Liver (tissue), 9 donors: ENCODE measurements around the gene PPP3CA. TPM values are rescaled to one million over a fixed set of nuclear protein-coding genes. Genes with fewer than 3 reads are reported as not detected.

Source experiments
- DNase-seq: peaks from one replicate; pipeline ENCODE4 v3.0.0-alpha.2; 2017; ENCODE audit warnings: low spot score
- H3K27ac ChIP-seq, 2 donors: one replicate each; pipeline ENCODE4 v1.7.0; 2013; ENCODE audit warnings: inconsistent platforms in 2 of 2, low read length in 2 of 2, control low read depth in 1 of 2, low read depth in 1 of 2, mild to moderate bottlenecking in 1 of 2
- H3K27me3 ChIP-seq, 4 donors: one replicate each; pipeline versions ENCODE4 v1.6.1 to v1.7.0; 2013; ENCODE audit warnings: low read length in 3 of 4, inconsistent platforms in 1 of 4, mild to moderate bottlenecking in 1 of 4, moderate library complexity in 1 of 4; ENCODE audit not compliant: control insufficient read depth in 4 of 4, insufficient read depth in 4 of 4
- H3K36me3 ChIP-seq, 4 donors: one replicate each; pipeline versions ENCODE4 v1.6.1 to v1.7.0; 2013; ENCODE audit warnings: low read length in 3 of 4, mild to moderate bottlenecking in 3 of 4, low read depth in 1 of 4, moderate library complexity in 1 of 4; ENCODE audit not compliant: control insufficient read depth in 4 of 4, insufficient read depth in 3 of 4
- H3K4me1 ChIP-seq, 4 donors: one replicate each; pipeline versions ENCODE4 v1.6.1 to v1.7.0; 2013; ENCODE audit warnings: low read length in 3 of 4, mild to moderate bottlenecking in 3 of 4, moderate library complexity in 1 of 4; ENCODE audit not compliant: control insufficient read depth in 4 of 4, insufficient read depth in 4 of 4
- H3K4me3 ChIP-seq, 3 donors: one replicate each; pipeline versions ENCODE4 v1.6.1 to v1.7.0; 2013; ENCODE audit warnings: low read length in 3 of 3, control low read depth in 1 of 3, low read depth in 1 of 3, mild to moderate bottlenecking in 1 of 3
- H3K9ac ChIP-seq, 2 donors: one replicate each; pipeline ENCODE4 v1.7.0; 2013; ENCODE audit warnings: low read length in 2 of 2, mild to moderate bottlenecking in 2 of 2, moderate library complexity in 2 of 2, control low read depth in 1 of 2, low read depth in 1 of 2
- H3K9me3 ChIP-seq, 4 donors: one replicate each; pipeline versions ENCODE4 v1.6.1 to v1.7.0; 2013; ENCODE audit warnings: low read length in 3 of 4; ENCODE audit not compliant: control insufficient read depth in 4 of 4
- EGR1 ChIP-seq, 2 donors: IDR thresholded peaks; 2 replicates each; pipeline ENCODE4 v1.6.1; 2016 to 2018; ENCODE audit warnings: antibody characterized with exemption in 2 of 2, low read depth in 2 of 2
- FOXA1 ChIP-seq: IDR thresholded peaks from 2 replicates; pipeline ENCODE4 v1.6.1; 2016; ENCODE audit warnings: antibody characterized with exemption
- FOXA2 ChIP-seq: IDR thresholded peaks from 2 replicates; pipeline ENCODE4 v1.6.1; 2016; ENCODE audit warnings: antibody characterized with exemption
- GABPA ChIP-seq, 2 donors: IDR thresholded peaks in 1 of 2; conservative IDR thresholded peaks in 1 of 2; 2 replicates each; pipeline ENCODE4 v1.6.1; 2016; ENCODE audit warnings: antibody characterized with exemption in 2 of 2, mild to moderate bottlenecking in 1 of 2, moderate library complexity in 1 of 2
- HNF4A ChIP-seq, 2 donors: conservative IDR thresholded peaks; 2 replicates each; pipeline ENCODE4 v1.6.1; 2016; ENCODE audit warnings: antibody characterized with exemption in 2 of 2, mild to moderate bottlenecking in 2 of 2
- HNF4G ChIP-seq: IDR thresholded peaks from 2 replicates; pipeline ENCODE4 v1.6.1; 2016; ENCODE audit warnings: antibody characterized with exemption
- JUND ChIP-seq, 2 donors: IDR thresholded peaks; 2 replicates each; pipeline ENCODE4 v1.6.1; 2016; ENCODE audit warnings: antibody characterized with exemption in 2 of 2
- NR2F2 ChIP-seq: IDR thresholded peaks from 2 replicates; pipeline ENCODE4 v1.6.1; 2016; ENCODE audit warnings: antibody characterized with exemption
- RAD21 ChIP-seq, 2 donors: IDR thresholded peaks; 2 replicates each; pipeline ENCODE4 v1.6.1; 2016; ENCODE audit warnings: antibody characterized with exemption in 2 of 2, mild to moderate bottlenecking in 2 of 2
- RXRA ChIP-seq, 2 donors: IDR thresholded peaks; 2 replicates each; pipeline ENCODE4 v1.6.1; 2017 to 2018; ENCODE audit warnings: antibody characterized with exemption in 2 of 2, mild to moderate bottlenecking in 1 of 2
- SP1 ChIP-seq: IDR thresholded peaks from 2 replicates; pipeline ENCODE4 v1.6.1; 2018; ENCODE audit warnings: antibody characterized with exemption, mild to moderate bottlenecking
- TAF1 ChIP-seq: conservative IDR thresholded peaks from 2 replicates; pipeline ENCODE4 v1.6.1; 2016; ENCODE audit warnings: antibody characterized with exemption, mild to moderate bottlenecking
- YY1 ChIP-seq: IDR thresholded peaks from 2 replicates; pipeline ENCODE4 v1.6.1; 2016; ENCODE audit warnings: antibody characterized with exemption, mild to moderate bottlenecking
- WGBS: extraction: QIAGEN DNeasy Blood & Tissue Kit; methylation state at CpG from one replicate; pipeline ENCODE4 v1.1.7; 2013; 5-methylcytosine and 5-hydroxymethylcytosine counted together
- polyA plus RNA-seq, 2 donors: library from polyadenylated mRNA; stranded (reverse) in 1 of 2; unstranded in 1 of 2; fragments of 200-250 nt in 1 of 2; fragments of >200 nt in 1 of 2; fragmentation: Nextera tagmentation in 1 of 2; extraction: Ambion mirVana in 1 of 2; gene quantifications; one replicate each; pipeline versions ENCODE4 v1.2.1 to v1.2.3, GENCODE V29; 2013 to 2015
- total RNA-seq, 2 donors: library from RNA; depleted of rRNA; stranded (reverse); fragments of >200 nt; gene quantifications; one replicate each; pipeline ENCODE4 v1.2.3, GENCODE V29; 2014
- TF ChIP-seq, protein P1 (sequence below): fragments of 150-350 bp; IDR thresholded peaks from 2 replicates; pipeline ENCODE4 v1.5.1; 2017; ENCODE audit warnings: improper control_type of control experiment, low read depth, low read length; ENCODE audit not compliant: missing input control
- TF ChIP-seq, protein P2 (sequence below): IDR thresholded peaks from 2 replicates; pipeline ENCODE4 v1.6.1; 2016; ENCODE audit warnings: antibody characterized with exemption
- TF ChIP-seq, protein P3 (sequence below): IDR thresholded peaks from 2 replicates; pipeline ENCODE4 v1.6.1; 2016; ENCODE audit warnings: antibody characterized with exemption
- TF ChIP-seq, protein P4 (sequence below): IDR thresholded peaks from 2 replicates; pipeline ENCODE4 v1.6.1; 2016; ENCODE audit warnings: antibody characterized with exemption, mild to moderate bottlenecking
- TF ChIP-seq, protein P5 (sequence below): IDR thresholded peaks from 2 replicates; pipeline ENCODE4 v1.6.1; 2016; ENCODE audit warnings: antibody characterized with exemption
- donor health status: healthy.
- donor health status: healthy.
- donor health status: healthy.
- donor health status: healthy.
- donor health status: healthy.

PPP3CA gene
- total and polyA plus RNA-seq, 4 donors: 3.6 to 18.2 (median 14.2) TPM

DNA sequence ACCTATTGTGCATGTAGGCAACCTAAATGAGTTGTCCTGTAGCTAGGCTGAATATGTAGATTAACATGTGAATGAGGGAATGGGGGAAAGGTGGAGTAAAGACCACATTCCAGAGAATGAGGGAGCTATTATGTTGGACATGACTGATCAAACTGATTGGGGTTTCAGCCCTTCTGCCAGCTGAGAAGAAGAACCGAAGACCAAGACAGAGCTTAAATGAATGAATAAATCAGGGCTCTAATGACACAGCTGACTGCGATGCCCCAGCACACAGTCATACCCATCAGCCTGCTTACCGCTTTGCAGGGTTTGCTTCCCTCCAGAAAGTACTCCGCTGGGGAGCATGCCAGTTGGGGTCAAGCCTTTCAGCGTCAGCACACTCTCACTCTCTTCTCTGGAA lies 315.4 kb downstream of the PPP3CA start:
- no peaks in the 10 kb centered on the region for H3K9me3 ChIP-seq
- 77% methylated on average over 5 of the region's 5 CpGs for WGBS
- H3K27ac ChIP-seq: no peak overlapping the region
- no peak overlapping the region for H3K4me3 ChIP-seq
- no peaks in the 10 kb centered on the region for H3K4me1 ChIP-seq
- DNase-seq: no peak
- TF ChIP-seq, protein P1, sequence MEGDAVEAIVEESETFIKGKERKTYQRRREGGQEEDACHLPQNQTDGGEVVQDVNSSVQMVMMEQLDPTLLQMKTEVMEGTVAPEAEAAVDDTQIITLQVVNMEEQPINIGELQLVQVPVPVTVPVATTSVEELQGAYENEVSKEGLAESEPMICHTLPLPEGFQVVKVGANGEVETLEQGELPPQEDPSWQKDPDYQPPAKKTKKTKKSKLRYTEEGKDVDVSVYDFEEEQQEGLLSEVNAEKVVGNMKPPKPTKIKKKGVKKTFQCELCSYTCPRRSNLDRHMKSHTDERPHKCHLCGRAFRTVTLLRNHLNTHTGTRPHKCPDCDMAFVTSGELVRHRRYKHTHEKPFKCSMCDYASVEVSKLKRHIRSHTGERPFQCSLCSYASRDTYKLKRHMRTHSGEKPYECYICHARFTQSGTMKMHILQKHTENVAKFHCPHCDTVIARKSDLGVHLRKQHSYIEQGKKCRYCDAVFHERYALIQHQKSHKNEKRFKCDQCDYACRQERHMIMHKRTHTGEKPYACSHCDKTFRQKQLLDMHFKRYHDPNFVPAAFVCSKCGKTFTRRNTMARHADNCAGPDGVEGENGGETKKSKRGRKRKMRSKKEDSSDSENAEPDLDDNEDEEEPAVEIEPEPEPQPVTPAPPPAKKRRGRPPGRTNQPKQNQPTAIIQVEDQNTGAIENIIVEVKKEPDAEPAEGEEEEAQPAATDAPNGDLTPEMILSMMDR: no peak
- TF ChIP-seq SP1 (no peak), TAF1 (no peak), YY1 (no peak), RXRA (IDR thresholded peaks at IDR 0.05) (no peak), HNF4G (no peak), RAD21 (IDR thresholded peaks at IDR 0.05) (no peak), NR2F2 (no peak), FOXA1 (no peak), EGR1 (IDR thresholded peaks at IDR 0.05; ENCODE audit: low read depth in 2 of 2) (no peak), GABPA (IDR thresholded peaks at IDR 0.05 in 1 of 2, conservative IDR thresholded peaks at IDR 0.05 in 1 of 2) (no peak), JUND (IDR thresholded peaks at IDR 0.05) (no peak), HNF4A (conservative IDR thresholded peaks at IDR 0.05) (no peak), FOXA2 (no peak)
- TF ChIP-seq, protein P2, sequence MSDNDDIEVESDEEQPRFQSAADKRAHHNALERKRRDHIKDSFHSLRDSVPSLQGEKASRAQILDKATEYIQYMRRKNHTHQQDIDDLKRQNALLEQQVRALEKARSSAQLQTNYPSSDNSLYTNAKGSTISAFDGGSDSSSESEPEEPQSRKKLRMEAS: no peak
- TF ChIP-seq, protein P3, sequence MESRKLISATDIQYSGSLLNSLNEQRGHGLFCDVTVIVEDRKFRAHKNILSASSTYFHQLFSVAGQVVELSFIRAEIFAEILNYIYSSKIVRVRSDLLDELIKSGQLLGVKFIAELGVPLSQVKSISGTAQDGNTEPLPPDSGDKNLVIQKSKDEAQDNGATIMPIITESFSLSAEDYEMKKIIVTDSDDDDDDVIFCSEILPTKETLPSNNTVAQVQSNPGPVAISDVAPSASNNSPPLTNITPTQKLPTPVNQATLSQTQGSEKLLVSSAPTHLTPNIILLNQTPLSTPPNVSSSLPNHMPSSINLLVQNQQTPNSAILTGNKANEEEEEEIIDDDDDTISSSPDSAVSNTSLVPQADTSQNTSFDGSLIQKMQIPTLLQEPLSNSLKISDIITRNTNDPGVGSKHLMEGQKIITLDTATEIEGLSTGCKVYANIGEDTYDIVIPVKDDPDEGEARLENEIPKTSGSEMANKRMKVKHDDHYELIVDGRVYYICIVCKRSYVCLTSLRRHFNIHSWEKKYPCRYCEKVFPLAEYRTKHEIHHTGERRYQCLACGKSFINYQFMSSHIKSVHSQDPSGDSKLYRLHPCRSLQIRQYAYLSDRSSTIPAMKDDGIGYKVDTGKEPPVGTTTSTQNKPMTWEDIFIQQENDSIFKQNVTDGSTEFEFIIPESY: no peak
- TF ChIP-seq, protein P4, sequence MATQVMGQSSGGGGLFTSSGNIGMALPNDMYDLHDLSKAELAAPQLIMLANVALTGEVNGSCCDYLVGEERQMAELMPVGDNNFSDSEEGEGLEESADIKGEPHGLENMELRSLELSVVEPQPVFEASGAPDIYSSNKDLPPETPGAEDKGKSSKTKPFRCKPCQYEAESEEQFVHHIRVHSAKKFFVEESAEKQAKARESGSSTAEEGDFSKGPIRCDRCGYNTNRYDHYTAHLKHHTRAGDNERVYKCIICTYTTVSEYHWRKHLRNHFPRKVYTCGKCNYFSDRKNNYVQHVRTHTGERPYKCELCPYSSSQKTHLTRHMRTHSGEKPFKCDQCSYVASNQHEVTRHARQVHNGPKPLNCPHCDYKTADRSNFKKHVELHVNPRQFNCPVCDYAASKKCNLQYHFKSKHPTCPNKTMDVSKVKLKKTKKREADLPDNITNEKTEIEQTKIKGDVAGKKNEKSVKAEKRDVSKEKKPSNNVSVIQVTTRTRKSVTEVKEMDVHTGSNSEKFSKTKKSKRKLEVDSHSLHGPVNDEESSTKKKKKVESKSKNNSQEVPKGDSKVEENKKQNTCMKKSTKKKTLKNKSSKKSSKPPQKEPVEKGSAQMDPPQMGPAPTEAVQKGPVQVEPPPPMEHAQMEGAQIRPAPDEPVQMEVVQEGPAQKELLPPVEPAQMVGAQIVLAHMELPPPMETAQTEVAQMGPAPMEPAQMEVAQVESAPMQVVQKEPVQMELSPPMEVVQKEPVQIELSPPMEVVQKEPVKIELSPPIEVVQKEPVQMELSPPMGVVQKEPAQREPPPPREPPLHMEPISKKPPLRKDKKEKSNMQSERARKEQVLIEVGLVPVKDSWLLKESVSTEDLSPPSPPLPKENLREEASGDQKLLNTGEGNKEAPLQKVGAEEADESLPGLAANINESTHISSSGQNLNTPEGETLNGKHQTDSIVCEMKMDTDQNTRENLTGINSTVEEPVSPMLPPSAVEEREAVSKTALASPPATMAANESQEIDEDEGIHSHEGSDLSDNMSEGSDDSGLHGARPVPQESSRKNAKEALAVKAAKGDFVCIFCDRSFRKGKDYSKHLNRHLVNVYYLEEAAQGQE: no peak
- H3K27me3 ChIP-seq: no peaks in the 10 kb centered on the region
- peaks cover 0 to 5% (median 2%) of the 10 kb centered on the region in 4 donors for H3K36me3 ChIP-seq
- no peak overlapping the region for H3K9ac ChIP-seq

DNA sequence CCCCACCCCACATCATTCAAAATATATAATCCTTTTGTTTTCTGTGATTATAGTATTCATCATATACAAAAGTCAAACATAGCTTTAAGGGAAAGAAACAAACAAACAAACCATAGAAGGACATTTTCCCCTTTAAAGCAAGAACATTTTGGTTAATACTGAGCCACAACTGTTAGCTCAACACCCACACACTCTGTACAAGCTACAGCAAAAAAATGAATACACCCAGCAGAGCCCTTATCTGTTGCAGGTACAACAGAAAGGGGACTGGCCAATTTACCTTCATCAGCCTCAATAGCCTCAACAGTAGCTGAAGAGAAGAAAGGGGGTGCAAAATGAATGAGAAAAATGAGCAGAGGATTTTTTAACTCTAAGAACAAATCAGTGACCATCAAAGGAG lies 318.4 kb downstream of the PPP3CA start:
- DNase-seq: no peak
- Histone ChIP-seq H3K36me3 (peaks cover 0 to 8% (median 5%) of the 10 kb centered on the region in 4 donors), H3K9me3 (no peaks in the 10 kb centered on the region), H3K4me1 (no peaks in the 10 kb centered on the region), H3K9ac (no peak overlapping the region), H3K27me3 (no peaks in the 10 kb centered on the region), H3K27ac (no peak overlapping the region), H3K4me3 (no peak overlapping the region)
- TF ChIP-seq TAF1: no peak
- TF ChIP-seq HNF4A (conservative IDR thresholded peaks at IDR 0.05): no peak
- no peak for TF ChIP-seq RXRA (IDR thresholded peaks at IDR 0.05)
- TF ChIP-seq GABPA (IDR thresholded peaks at IDR 0.05 in 1 of 2, conservative IDR thresholded peaks at IDR 0.05 in 1 of 2): no peak
- TF ChIP-seq RAD21 (IDR thresholded peaks at IDR 0.05): no peak
- TF ChIP-seq, protein P3: no peak
- TF ChIP-seq HNF4G: no peak
- TF ChIP-seq, protein P5, sequence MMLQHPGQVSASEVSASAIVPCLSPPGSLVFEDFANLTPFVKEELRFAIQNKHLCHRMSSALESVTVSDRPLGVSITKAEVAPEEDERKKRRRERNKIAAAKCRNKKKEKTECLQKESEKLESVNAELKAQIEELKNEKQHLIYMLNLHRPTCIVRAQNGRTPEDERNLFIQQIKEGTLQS: no peak
- TF ChIP-seq YY1: no peak
